Activated CD4-positive, alpha-beta memory T cell treated with anti-CD3 and anti-CD28 coated beads, Interleukin-2, amount 10 ng/mL, durations not matched to agents 7 days and 5 days (primary cell): Measurements from ENCODE around the gene AVEN. TPM values are rescaled to one million over a fixed set of nuclear protein-coding genes. Genes with fewer than 3 reads are reported as not detected.

Experiments used
- CTCF ChIA-PET: fragments of 350-600 bp; sonication (Branson Sonifier 250); formaldehyde crosslinking; loops from one replicate; lab custom pipeline; 2021; ENCODE audit warnings: antibody characterized with exemption, inconsistent platforms; lab: Charles Lee
- POLR2A ChIA-PET: fragments of 350-600 bp; sonication (Branson Sonifier 250); formaldehyde crosslinking; loops from one replicate; lab custom pipeline; 2021; ENCODE audit warnings: antibody characterized with exemption; lab: Charles Lee
- DNase-seq: peaks from one replicate; pipeline ENCODE4 v3.0.0-alpha.2; 2020
- H3K27ac Mint-ChIP-seq: one replicate; pipeline ENCODE4 v1.8.0; 2021; ENCODE audit warnings: mild to moderate bottlenecking, mixed read lengths
- H3K27me3 Mint-ChIP-seq: one replicate; pipeline ENCODE4 v1.8.0; 2021; ENCODE audit warnings: mixed read lengths
- H3K36me3 Mint-ChIP-seq: one replicate; pipeline ENCODE4 v1.8.0; 2021; ENCODE audit warnings: low read depth, mixed read lengths
- H3K4me1 Mint-ChIP-seq: one replicate; pipeline ENCODE4 v1.8.0; 2021; ENCODE audit warnings: mixed read lengths
- H3K4me3 Mint-ChIP-seq: one replicate; pipeline ENCODE4 v1.8.0; 2021; ENCODE audit warnings: mild to moderate bottlenecking, mixed read lengths
- H3K9me3 Mint-ChIP-seq: one replicate; pipeline ENCODE4 v1.8.0; 2021; ENCODE audit warnings: mixed read lengths
- total RNA-seq, 2 experiments: library from RNA; stranded (reverse); gene quantifications; one replicate each; pipeline ENCODE4 v1.2.3, GENCODE V29; 2021

AVEN gene
- total RNA-seq, 2 experiments from 2014 or later = 8.9 to 9.7 TPM

DNA sequence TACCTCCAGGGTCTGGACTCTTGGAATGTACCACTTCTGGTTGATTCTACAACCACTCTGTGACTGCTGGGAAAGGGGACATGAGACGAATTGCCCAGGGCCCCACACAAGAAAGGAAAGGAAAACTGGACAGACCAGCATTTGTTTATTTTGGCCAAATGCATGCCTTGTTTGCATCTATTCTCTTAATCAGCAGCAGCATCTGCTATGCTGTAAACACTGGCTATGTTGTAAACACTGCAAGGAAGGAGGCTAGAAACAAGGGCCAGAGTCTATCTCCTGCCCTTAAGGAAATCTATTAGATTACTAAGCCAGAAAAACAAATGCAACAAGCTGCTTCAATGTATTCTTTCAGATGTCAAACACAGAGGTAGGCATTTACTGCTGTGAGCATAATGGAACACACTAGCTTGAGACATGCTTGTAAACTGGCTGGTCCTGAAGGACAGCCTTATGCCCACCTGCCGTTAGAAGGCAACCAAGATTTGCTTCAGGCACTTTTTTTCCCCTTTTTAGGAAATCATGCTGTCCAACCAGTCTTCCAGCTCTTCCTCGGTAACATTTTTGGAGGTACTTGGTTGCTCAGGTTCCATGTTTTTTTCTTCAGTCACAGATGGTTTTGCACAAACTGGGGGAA is 172.8 kb downstream of the AVEN start:
- Mint-ChIP-seq H3K4me3 (no peak overlapping the region), H3K9me3 (no peaks in the 10 kb centered on the region), H3K36me3 (peaks cover 12% of the 10 kb centered on the region), H3K4me1 (no peaks in the 10 kb centered on the region), H3K27me3 (no peaks in the 10 kb centered on the region), H3K27ac (no peak overlapping the region)
- CTCF ChIA-PET = no interaction called here
- no peak for DNase-seq
- POLR2A ChIA-PET = no interaction called here

GRCh38 chr15:33865416-33865815 is 173.6 kb downstream of the AVEN start:
- no peak for DNase-seq
- CTCF ChIA-PET = no interaction called here

GRCh38 chr15:33864360-33865075 is 174.5 kb downstream of the AVEN start:
- no peak for DNase-seq
- Mint-ChIP-seq H3K27ac (no peak overlapping the region), H3K36me3 (peaks cover 12% of the 10 kb centered on the region), H3K27me3 (no peaks in the 10 kb centered on the region), H3K4me3 (no peak overlapping the region), H3K4me1 (no peaks in the 10 kb centered on the region), H3K9me3 (no peaks in the 10 kb centered on the region)
- CTCF ChIA-PET = no interaction called here
- POLR2A ChIA-PET = no interaction called here

More at GRCh38 chr15:33865416-33865815, 173.6 kb downstream of the AVEN start:
- Mint-ChIP-seq H3K36me3 (peaks cover 12% of the 10 kb centered on the region), H3K4me1 (no peaks in the 10 kb centered on the region), H3K9me3 (no peaks in the 10 kb centered on the region), H3K4me3 (no peak overlapping the region), H3K27me3 (no peaks in the 10 kb centered on the region), H3K27ac (no peak overlapping the region)
- POLR2A ChIA-PET = no interaction called here

GRCh38 chr15:33860754-33861153 is 178.2 kb downstream of the AVEN start:
- CTCF ChIA-PET = no interaction called here
- H3K4me1 Mint-ChIP-seq = no peaks in the 10 kb centered on the region
- peaks cover 8% of the 10 kb centered on the region for H3K36me3 Mint-ChIP-seq
- H3K9me3 Mint-ChIP-seq = no peaks in the 10 kb centered on the region
- H3K4me3 Mint-ChIP-seq = no peak overlapping the region
- POLR2A ChIA-PET = no interaction called here
- H3K27ac Mint-ChIP-seq = no peak overlapping the region
- no peaks in the 10 kb centered on the region for H3K27me3 Mint-ChIP-seq
- no peak for DNase-seq

DNA sequence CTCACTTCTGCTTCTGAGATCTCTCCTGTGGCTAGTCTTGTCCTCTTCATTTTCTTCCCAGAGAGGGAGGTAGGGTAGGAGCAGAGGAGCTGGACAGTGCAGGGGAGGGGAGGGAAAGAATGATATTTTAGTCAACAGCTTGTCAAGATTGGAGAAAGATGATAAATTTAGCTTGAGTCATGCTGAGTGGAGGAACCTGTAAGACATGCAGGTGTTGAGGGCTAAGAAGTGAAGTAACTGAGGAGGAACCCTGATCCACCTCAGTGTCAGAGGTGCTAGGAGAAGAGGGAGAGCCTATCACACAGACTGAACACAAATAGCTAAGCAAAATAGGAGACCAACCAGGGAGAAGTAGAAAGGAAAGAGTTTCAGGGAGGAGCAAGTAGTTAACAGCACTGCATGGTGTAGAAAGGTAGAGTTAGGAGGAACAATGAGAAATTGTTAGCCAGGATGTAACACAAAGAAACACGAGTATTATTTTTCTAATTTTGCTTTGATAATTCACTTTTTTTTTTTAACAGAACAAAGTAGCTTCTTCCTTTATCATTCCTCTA is 178.9 kb downstream of the AVEN start:
- POLR2A ChIA-PET = interaction anchor here (0.5 kb wide), 1 partner anchor 101 kb away, joined by 3 read pairs; no protein-coding TSS in a partner anchor
- no peak for DNase-seq
- peaks cover 5% of the 10 kb centered on the region for H3K36me3 Mint-ChIP-seq
- CTCF ChIA-PET = no interaction called here
- no peaks in the 10 kb centered on the region for H3K4me1 Mint-ChIP-seq
- no peak overlapping the region for H3K27ac Mint-ChIP-seq
- no peaks in the 10 kb centered on the region for H3K9me3 Mint-ChIP-seq
- H3K27me3 Mint-ChIP-seq = no peaks in the 10 kb centered on the region
- H3K4me3 Mint-ChIP-seq = no peak overlapping the region

DNA sequence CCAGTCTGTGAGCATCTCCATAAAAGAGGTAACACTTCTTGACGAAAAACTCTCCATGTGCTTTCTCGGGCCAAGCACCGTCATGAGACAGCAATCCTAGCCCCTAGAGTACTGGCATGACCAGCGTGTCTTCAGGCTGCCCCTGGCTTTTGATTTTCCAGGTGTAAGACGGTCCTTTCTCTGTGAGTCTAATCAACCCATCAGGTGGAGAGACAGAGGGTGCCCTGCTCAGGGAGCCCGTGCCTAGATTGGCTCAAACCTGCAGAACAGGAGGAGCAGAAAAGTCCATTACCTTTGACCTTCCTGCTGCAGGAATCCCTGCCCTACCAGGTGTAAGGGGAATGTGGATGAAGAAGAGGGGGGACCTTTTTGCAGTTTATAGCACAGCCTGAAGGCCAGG is 180.2 kb downstream of the AVEN start:
- Mint-ChIP-seq H3K4me1 (no peaks in the 10 kb centered on the region), H3K27ac (no peak overlapping the region), H3K4me3 (no peak overlapping the region), H3K9me3 (no peaks in the 10 kb centered on the region), H3K36me3 (no peaks in the 10 kb centered on the region), H3K27me3 (no peaks in the 10 kb centered on the region)
- POLR2A ChIA-PET = no interaction called here
- CTCF ChIA-PET = no interaction called here
- no peak for DNase-seq

- Mint-ChIP-seq H3K4me1 (no peaks in the 10 kb centered on the region), H3K27ac (no peak overlapping the region), H3K36me3 (no peaks in the 10 kb centered on the region), H3K4me3 (no peak overlapping the region), H3K9me3 (no peaks in the 10 kb centered on the region), H3K27me3 (no peaks in the 10 kb centered on the region)
- ChIA-PET POLR2A (no interaction called here), CTCF (no interaction called here)
- DNase-seq = no peak
Measured at GRCh38 chr15:33857726-33858125, 181.3 kb downstream of the AVEN start.

DNA sequence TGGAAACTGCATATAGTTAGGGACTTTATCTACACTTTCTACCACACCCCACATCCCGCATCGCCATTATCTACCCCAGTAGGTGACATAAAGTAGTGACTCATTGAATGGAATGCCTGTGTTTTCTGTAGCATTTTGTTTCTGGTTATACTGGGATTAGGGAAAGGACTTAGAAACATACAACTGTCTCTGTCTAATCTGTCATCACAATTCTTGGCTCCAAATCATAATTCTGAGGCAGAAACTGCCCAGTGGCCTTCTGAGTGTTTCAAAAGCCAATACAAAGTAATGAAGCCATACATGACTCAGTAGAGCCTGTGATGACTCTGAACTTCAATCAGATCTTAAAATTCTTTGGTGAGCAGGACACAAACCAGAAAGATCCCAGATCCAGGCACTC is 186.4 kb downstream of the AVEN start:
- H3K27me3 Mint-ChIP-seq = no peaks in the 10 kb centered on the region
- no peak overlapping the region for H3K27ac Mint-ChIP-seq
- no peaks in the 10 kb centered on the region for H3K36me3 Mint-ChIP-seq
- CTCF ChIA-PET = no interaction called here
- H3K4me3 Mint-ChIP-seq = no peak overlapping the region
- no peaks in the 10 kb centered on the region for H3K9me3 Mint-ChIP-seq
- no peak for DNase-seq
- H3K4me1 Mint-ChIP-seq = no peaks in the 10 kb centered on the region
- POLR2A ChIA-PET = no interaction called here

GRCh38 chr15:33852094-33852493 is 186.9 kb downstream of the AVEN start:
- ChIA-PET CTCF (no interaction called here), POLR2A (no interaction called here)
- Mint-ChIP-seq H3K27ac (no peak overlapping the region), H3K4me3 (no peak overlapping the region), H3K27me3 (peaks cover 1% of the 10 kb centered on the region), H3K4me1 (no peaks in the 10 kb centered on the region), H3K36me3 (no peaks in the 10 kb centered on the region), H3K9me3 (no peaks in the 10 kb centered on the region)
- DNase-seq = no peak

DNA sequence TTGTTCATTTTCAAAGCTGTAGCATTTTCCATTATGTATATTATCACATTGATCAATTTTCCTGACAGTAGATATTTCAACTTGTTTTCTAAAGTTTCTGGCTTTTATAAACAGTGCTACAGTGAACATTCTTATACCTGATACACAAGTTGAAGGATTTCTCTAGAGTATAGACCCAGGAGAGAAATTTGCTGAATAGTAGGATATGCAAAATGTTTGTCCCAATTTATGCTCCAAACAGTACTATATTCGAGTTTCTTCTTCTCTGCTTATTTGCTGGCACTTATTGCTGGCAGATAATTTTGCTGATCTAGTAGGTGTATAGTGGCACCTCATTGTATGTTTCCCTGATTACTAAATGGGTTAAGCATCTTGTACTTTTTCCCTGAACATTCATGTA is 187.9 kb downstream of the AVEN start:
- peaks cover 1% of the 10 kb centered on the region for H3K27me3 Mint-ChIP-seq

DNA sequence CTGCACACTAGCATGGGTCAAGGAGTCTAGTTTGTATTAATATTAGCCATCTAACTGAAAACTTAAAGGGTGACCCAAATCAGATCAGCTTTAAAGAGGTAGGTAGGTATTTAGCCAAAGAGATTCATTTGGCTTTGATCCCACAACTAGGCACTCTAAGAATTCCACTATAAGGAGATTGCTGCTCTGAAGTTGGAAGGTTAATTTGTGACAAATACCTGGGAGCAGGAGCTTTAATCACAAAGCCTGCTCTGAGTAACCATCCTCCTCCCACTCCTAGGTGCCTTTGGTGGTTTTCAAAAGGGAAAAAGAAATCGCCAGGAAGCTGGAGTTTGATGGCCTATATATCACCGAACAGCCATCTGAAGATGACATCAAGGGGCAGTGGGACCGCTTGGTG is 191.0 kb downstream of the AVEN start:
- no peaks in the 10 kb centered on the region for H3K4me1 Mint-ChIP-seq
- H3K27ac Mint-ChIP-seq = no peak overlapping the region
- no peaks in the 10 kb centered on the region for H3K36me3 Mint-ChIP-seq
- ChIA-PET POLR2A (no interaction called here), CTCF (no interaction called here)
- H3K4me3 Mint-ChIP-seq = no peak overlapping the region
- no peak for DNase-seq
- H3K27me3 Mint-ChIP-seq = peaks cover 1% of the 10 kb centered on the region
- no peaks in the 10 kb centered on the region for H3K9me3 Mint-ChIP-seq

More for the DNA sequence above, 187.9 kb downstream of the AVEN start:
- ChIA-PET CTCF (no interaction called here), POLR2A (no interaction called here)
- H3K36me3 Mint-ChIP-seq = no peaks in the 10 kb centered on the region
- H3K4me1 Mint-ChIP-seq = no peaks in the 10 kb centered on the region
- H3K27ac Mint-ChIP-seq = no peak overlapping the region
- no peak overlapping the region for H3K4me3 Mint-ChIP-seq
- no peak for DNase-seq
- no peaks in the 10 kb centered on the region for H3K9me3 Mint-ChIP-seq

- Mint-ChIP-seq H3K4me3 (no peak overlapping the region), H3K4me1 (no peaks in the 10 kb centered on the region), H3K36me3 (no peaks in the 10 kb centered on the region), H3K9me3 (no peaks in the 10 kb centered on the region), H3K27ac (no peak overlapping the region), H3K27me3 (peaks cover 1% of the 10 kb centered on the region)
- ChIA-PET CTCF (no interaction called here), POLR2A (no interaction called here)
- no peak for DNase-seq
Measured at GRCh38 chr15:33846862-33847261, 192.1 kb downstream of the AVEN start.

DNA sequence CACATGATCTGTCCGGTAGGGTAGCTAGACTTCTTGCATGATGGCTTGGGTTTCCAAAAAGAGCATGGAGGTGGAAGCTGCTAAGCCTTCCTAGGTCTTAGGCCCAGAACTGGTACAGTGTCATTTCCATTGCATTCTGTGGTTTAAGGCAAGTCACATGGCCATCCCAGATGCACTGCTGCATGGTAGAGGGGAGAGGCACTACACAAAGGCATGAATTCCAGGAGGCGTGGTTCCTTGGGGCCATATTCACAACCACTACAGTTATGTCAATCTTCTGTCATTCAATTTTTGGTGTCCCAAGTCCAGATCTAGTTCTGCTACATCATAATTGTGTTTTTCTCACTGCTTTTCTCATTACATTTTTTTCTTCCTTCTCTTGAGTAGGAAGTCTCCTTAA is 192.9 kb downstream of the AVEN start:
- CTCF ChIA-PET = no interaction called here
- no peak overlapping the region for H3K27ac Mint-ChIP-seq
- H3K4me3 Mint-ChIP-seq = no peak overlapping the region
- POLR2A ChIA-PET = no interaction called here
- H3K27me3 Mint-ChIP-seq = peaks cover 1% of the 10 kb centered on the region
- H3K36me3 Mint-ChIP-seq = no peaks in the 10 kb centered on the region
- no peak for DNase-seq
- H3K4me1 Mint-ChIP-seq = no peaks in the 10 kb centered on the region
- no peaks in the 10 kb centered on the region for H3K9me3 Mint-ChIP-seq

GRCh38 chr15:33844597-33844996 is 194.4 kb downstream of the AVEN start:
- peaks cover 1% of the 10 kb centered on the region for H3K27me3 Mint-ChIP-seq
- CTCF ChIA-PET = no interaction called here

More at GRCh38 chr15:33844597-33844996, 194.4 kb downstream of the AVEN start:
- Mint-ChIP-seq H3K27ac (no peak overlapping the region), H3K4me3 (no peak overlapping the region), H3K36me3 (no peaks in the 10 kb centered on the region), H3K9me3 (no peaks in the 10 kb centered on the region), H3K4me1 (no peaks in the 10 kb centered on the region)
- POLR2A ChIA-PET = no interaction called here
- DNase-seq = no peak
